ENCODE measurements around the gene RBFOX2.

The RBFOX2 gene

DNA sequence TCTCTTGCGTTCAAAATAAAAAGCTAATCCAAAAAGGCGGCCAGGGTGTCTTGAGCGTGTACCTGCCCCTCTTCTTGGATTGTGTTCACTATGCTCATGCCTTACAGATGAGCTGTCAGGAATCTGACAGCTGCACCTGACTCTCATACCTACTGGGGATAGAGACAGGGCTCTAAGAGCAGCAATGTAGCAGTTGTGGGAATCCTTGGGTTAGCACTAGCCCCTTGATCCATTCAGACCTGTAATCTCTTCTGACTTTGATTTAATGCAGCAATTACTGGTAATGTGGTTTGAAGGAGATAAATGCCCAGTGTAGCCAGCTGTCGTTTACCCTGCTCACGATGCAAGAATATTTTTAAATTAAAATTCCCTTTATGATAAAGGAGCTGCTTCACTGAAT, 165.2 kb downstream of the RBFOX2 start:
- no peak for DNase-seq (ENCODE audit: low read depth)

- DNase-seq (ENCODE audit: low read depth), result no peak
Observed at GRCh38 chr22:35862697-35863096, 165.9 kb downstream of the RBFOX2 start.

DNA sequence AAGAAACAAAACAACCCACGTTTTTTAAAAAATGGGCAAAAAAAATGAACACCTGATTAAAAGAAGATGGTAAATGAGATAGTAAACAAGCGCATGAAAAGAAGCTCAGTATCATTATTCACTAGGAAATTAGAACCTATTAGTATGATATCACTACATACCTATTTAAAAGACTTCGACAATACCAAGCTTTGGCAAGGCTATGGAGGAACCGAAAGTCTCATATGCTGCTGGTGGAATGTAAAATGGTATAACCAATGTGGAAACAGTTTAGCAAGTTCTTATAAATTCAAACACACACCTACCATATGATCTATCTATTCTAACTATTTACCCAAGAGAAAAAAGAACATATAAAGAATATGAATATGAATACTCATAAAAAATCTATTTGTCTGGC, 167.2 kb downstream of the RBFOX2 start:
- no peak for DNase-seq (ENCODE audit: low read depth)

GRCh38 chr22:35860837-35861236, 167.8 kb downstream of the RBFOX2 start:
- DNase-seq (ENCODE audit: low read depth), result no peak

GRCh38 chr22:35860087-35860733, 168.4 kb downstream of the RBFOX2 start:
- DNase-seq (ENCODE audit: low read depth), result no peak

- DNase-seq (ENCODE audit: low read depth), result no peak
Observed at GRCh38 chr22:35854334-35854733, 174.3 kb downstream of the RBFOX2 start.

DNA sequence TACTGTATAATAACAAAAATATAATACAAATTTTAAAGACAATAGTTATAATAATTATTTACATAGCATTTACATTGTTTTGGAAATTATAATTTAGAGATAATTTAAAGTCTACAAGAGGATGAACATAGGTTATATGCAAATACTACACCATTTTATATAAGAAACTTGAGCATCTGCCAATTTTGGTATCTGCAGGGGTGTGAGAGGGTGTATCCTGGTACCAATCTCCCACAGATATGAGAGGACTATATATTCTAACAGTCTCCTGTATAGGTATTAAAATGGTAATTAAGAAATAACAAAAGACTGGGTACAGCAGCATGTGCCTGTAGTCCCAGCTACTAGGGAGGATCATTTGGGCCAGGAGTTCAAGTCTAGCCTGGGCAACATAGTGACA, 176.5 kb downstream of the RBFOX2 start:
- no peak for DNase-seq (ENCODE audit: low read depth)

GRCh38 chr22:35850831-35851230, 177.8 kb downstream of the RBFOX2 start:
- DNase-seq (ENCODE audit: low read depth), result no peak

GRCh38 chr22:35846804-35847203, 181.8 kb downstream of the RBFOX2 start:
- no peak for DNase-seq (ENCODE audit: low read depth)

DNA sequence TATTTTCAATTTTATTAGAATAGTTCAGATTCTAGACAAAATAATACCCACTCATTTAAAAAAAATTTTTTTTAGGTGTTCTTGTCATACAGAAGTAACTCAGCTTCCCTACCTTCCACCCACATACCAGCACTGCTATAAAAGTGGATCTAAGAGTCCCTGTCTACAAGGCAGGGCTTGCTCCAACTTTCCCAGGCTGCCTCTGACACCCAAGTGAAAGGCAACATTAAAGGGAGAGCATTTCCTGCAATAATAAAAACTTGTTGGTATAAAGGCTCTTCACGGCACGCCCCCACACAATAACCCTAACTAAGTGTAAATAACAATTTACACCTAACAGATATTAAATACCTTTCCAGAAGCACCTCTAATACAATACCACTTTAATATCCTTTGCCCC, 183.7 kb downstream of the RBFOX2 start:
- DNase-seq (ENCODE audit: low read depth), result no peak

- DNase-seq (ENCODE audit: low read depth), result no peak
Observed at GRCh38 chr22:35842954-35843353, 185.7 kb downstream of the RBFOX2 start.

DNA sequence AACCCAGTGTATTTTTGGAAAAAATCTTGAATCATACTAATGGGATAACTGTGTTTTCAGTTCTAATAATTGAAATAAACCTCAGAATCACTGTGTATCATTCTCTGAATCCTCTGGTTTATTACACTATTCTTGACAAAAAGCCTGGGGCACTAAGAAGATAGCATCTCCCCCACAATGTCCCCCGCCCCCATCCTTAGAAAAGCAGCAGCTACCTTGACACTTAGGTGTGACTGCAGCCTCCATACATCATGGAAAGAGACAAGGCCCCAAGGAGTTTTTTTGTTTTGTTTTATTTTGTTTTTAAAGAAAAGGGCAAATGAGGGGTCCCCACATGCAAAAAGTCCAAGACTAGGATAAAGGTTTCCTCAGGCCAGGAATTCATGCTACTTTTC, 186.1 kb downstream of the RBFOX2 start:
- no peak for DNase-seq (ENCODE audit: low read depth)

GRCh38 chr22:35841907-35842518, 186.6 kb downstream of the RBFOX2 start:
- DNase-seq (ENCODE audit: low read depth), result no peak

- peak; percentile 97 for DNase-seq (ENCODE audit: low read depth)
Observed at GRCh38 chr22:35840302-35840739, 188.3 kb downstream of the RBFOX2 start.

DNA sequence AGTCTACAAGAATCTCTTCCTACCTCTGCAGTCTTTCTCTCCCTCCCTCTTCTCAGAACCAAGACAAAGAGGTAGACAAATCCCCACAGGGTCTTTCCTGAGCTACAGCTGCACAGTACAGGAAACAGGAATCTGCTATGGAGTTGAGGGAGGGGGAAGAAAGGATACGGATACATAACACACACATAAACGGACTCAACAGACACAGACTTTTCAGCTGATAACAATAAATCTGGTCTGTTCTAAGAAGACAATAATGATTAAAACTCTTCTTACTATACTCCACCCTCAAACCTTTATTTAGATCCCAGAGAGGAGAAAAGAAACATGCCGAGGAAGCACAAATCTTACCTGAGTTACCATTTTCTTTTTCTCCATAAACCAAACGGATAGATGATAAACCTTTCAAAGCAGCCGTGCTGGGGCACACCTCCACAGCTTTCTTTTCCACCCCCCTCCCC, 188.8 kb downstream of the RBFOX2 start:
- no peak for DNase-seq (ENCODE audit: low read depth)

DNA sequence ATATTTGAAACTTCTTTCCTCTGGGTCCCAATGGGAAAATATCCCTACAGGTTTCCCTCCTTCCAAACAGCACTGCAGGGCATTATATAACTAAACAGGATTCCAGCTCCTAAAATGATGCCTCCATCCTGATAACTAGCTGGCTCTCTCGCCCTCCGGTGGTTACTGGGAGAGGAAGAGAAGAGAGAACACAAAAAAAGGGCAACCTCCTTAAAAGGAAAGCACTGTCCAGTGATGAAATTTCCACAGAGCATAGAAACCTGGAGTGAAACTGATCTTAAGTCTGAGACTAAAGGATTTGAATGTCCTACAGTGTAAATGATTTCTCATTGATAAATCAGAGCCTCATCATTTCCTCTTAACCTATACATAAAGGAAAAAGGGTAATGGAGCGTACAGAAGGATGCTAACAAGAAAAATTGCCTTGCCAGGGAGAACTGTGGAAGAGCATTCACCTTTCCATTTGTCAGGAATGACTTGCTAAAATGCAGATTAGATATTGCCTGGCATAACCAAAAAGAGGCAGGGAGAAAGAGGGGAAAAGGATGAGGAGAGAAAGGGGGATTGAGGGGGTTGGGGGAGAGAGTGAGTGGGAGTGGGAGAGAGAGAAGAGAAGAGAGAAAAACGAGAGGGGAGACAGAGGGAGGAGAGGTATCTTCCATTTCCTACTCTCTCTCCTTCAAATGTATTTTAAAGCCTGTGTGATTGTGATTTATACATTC, 189.6 kb downstream of the RBFOX2 start:
- DNase-seq (ENCODE audit: low read depth), result peak; percentile 80

GRCh38 chr22:35837101-35837727, 191.4 kb downstream of the RBFOX2 start:
- DNase-seq (ENCODE audit: low read depth), result no peak

GRCh38 chr22:35835998-35836691, 192.5 kb downstream of the RBFOX2 start:
- DNase-seq (ENCODE audit: low read depth), result peak; percentile 85

- DNase-seq (ENCODE audit: low read depth), result peak; percentile 37
Observed at GRCh38 chr22:35835267-35835997, 193.2 kb downstream of the RBFOX2 start.

- no peak for DNase-seq (ENCODE audit: low read depth)
Observed at GRCh38 chr22:35834061-35834460, 194.6 kb downstream of the RBFOX2 start.

DNA sequence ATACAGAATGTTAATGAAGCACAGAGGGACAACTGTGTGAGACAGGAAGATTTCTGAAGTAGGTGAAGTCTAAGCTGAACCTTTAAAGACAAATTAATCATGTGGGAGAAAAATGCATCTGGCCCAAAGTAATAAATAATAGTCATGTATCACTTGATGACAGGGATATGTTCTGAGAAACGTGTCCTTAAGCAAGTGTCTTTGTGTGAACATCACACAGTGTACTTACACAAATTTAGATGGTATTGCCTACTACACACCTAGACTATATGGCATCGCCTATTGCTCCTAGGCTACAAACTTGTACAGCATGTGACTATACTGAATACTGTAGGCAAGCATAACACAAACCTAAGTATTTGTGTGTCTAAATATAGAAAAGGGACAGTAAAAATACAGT, 198.3 kb downstream of the RBFOX2 start:
- DNase-seq (ENCODE audit: low read depth), result no peak

Measured in fibroblast of the conjunctiva (primary cell).